ENCODE results near the gene NREP. TPM values are rescaled to one million over a fixed set of nuclear protein-coding genes. Genes with fewer than 3 reads are reported as not detected.

The NREP gene
- total and polyA plus RNA-seq, 10 donors, result 12.9 to 54.5 (median 32.9) TPM

DNA sequence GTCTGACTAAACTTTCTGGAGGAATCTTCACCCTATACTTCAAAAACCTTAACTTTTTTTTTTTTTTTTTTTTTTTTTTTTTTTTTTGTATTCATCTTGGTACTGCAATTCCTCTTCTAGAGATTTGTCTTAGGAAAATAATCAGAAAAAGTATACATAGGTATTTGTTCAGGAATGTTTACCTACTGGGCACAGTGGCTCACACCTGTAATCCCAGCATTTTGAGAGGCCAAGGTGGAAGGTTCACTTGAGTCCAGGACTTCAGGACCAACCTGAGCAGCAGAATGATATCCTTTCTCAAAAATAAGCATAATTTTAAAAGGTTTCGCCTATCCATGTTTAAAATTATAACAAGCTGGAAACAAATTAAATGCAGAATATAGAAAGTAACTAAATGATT, 33.3 kb upstream of the NREP start:
- H3K27ac ChIP-seq, result no peak overlapping the region
- no peaks in the 10 kb centered on the region for H3K9me3 ChIP-seq
- no peak overlapping the region for H3K4me3 ChIP-seq
- no peaks in the 10 kb centered on the region for H3K27me3 ChIP-seq (replicated peaks in 1 of 7)
- intact Hi-C loops (cut with DNase I; ENCODE audit: low total_unique reads), result no loop called here
- no peaks in the 10 kb centered on the region for H3K4me1 ChIP-seq
- H3K36me3 ChIP-seq, result no peaks in the 10 kb centered on the region
- 89 to 100% (median 97%) methylated on average over 1 of the region's 1 CpG for WGBS, 5 donors
- TF ChIP-seq POLR2AphosphoS5 (IDR thresholded peaks at IDR 0.05), result no peak
- TF ChIP-seq POLR2A (IDR thresholded peaks at IDR 0.05), result no peak
- TF ChIP-seq, protein P1, sequence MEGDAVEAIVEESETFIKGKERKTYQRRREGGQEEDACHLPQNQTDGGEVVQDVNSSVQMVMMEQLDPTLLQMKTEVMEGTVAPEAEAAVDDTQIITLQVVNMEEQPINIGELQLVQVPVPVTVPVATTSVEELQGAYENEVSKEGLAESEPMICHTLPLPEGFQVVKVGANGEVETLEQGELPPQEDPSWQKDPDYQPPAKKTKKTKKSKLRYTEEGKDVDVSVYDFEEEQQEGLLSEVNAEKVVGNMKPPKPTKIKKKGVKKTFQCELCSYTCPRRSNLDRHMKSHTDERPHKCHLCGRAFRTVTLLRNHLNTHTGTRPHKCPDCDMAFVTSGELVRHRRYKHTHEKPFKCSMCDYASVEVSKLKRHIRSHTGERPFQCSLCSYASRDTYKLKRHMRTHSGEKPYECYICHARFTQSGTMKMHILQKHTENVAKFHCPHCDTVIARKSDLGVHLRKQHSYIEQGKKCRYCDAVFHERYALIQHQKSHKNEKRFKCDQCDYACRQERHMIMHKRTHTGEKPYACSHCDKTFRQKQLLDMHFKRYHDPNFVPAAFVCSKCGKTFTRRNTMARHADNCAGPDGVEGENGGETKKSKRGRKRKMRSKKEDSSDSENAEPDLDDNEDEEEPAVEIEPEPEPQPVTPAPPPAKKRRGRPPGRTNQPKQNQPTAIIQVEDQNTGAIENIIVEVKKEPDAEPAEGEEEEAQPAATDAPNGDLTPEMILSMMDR (IDR thresholded peaks at IDR 0.05 in 8 of 11, conservative IDR thresholded peaks at IDR 0.05 in 3 of 11), result no peak
- no peak for DNase-seq

DNA sequence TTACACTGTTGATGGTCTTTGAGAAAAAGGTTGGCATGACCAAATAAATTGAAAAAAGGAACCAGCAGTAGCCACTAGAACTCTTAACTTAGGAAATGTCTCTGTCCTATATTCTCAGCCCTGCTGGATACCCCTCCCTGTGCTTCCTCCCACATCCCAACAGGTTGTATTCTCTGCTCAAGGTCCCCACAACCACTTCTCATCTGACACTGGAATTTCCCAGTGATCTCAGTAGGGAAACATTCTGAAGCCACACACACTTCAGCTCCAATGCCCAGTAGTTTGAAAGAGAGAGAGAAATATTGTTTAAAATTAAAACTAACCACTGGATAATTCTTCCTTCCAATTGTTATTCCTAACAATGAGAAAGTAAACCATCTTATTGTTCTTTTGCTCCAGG, 30.0 kb upstream of the NREP start:
- Histone ChIP-seq H3K27me3 (replicated peaks in 1 of 7) (no peaks in the 10 kb centered on the region), H3K4me1 (no peaks in the 10 kb centered on the region), H3K4me3 (no peak overlapping the region), H3K36me3 (no peaks in the 10 kb centered on the region), H3K27ac (no peak overlapping the region), H3K9me3 (no peaks in the 10 kb centered on the region)
- intact Hi-C loops (cut with DNase I; ENCODE audit: low total_unique reads), result no loop called here
- DNase-seq, result no peak
- TF ChIP-seq POLR2AphosphoS5 (IDR thresholded peaks at IDR 0.05) (no peak), POLR2A (IDR thresholded peaks at IDR 0.05) (no peak)
- TF ChIP-seq, protein P1 (IDR thresholded peaks at IDR 0.05 in 8 of 11, conservative IDR thresholded peaks at IDR 0.05 in 3 of 11), result no peak

DNA sequence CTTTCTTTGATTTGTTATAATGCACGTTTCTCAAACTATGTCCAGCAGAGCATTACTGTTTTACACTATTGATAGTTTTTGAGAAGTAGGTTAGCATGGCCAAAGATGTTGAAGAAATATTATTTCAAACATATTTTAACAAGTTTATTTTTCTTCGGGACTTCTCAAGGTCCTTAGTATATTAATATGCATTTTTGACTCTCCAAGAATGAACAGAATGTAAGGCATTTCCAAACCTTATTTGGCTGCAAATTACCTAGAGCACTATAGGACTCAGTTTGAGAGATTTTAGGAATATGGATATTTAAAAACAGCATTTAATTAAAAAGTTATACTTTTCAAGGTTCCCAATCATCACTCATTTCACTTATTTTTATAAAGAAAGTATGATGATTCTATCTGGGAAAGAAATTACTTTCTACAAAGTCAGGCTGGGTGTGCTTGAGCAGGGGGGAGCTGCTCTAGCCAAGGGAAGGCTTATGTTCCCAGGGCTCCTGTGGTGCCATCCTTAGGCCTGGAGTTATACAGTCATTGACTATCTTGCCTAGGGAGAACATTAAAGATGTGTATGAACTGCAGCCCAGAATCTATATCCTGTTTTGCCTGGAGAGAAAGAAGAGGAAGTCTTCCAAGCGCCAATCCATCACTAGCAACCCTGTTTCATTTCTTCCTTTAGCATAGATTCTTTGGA, 27.6 kb upstream of the NREP start:
- H3K9me3 ChIP-seq, result no peaks in the 10 kb centered on the region
- H3K4me3 ChIP-seq, result no peak overlapping the region
- intact Hi-C loops (cut with DNase I; ENCODE audit: low total_unique reads), result no loop called here
- no peak overlapping the region for H3K27ac ChIP-seq
- H3K36me3 ChIP-seq, result no peaks in the 10 kb centered on the region
- no peak for DNase-seq
- 74 to 96% (median 81%) methylated on average over 3 of the region's 3 CpGs for WGBS, 5 donors
- no peaks in the 10 kb centered on the region for H3K27me3 ChIP-seq (replicated peaks in 1 of 7)
- H3K4me1 ChIP-seq, result peaks cover 0 to 9% (median 3%) of the 10 kb centered on the region in 6 donors
- TF ChIP-seq POLR2AphosphoS5 (IDR thresholded peaks at IDR 0.05) (no peak), POLR2A (IDR thresholded peaks at IDR 0.05) (no peak)
- TF ChIP-seq, protein P1 (IDR thresholded peaks at IDR 0.05 in 8 of 11, conservative IDR thresholded peaks at IDR 0.05 in 3 of 11), result no peak

DNA sequence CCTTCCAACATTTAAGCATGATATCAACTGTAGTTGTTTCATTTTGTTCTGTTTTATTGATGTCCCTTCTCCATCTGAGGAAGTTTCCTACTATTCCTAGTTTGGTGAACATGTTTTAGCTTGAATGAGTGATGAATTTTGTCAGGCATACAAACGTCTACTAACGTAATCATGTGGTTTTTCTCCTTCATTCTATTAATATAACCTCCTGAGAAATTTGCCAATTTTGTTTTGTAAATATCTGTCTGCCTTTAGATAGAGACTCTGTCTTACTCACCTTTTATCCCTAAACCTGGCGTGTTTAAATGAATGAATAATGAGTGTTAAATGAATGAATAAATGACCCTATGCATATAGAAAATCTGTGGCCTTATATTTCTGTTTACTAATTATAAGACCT, 26.5 kb upstream of the NREP start:
- TF ChIP-seq, protein P1 (IDR thresholded peaks at IDR 0.05 in 8 of 11, conservative IDR thresholded peaks at IDR 0.05 in 3 of 11), result no peak
- TF ChIP-seq POLR2AphosphoS5 (IDR thresholded peaks at IDR 0.05), result no peak
- no peak for TF ChIP-seq POLR2A (IDR thresholded peaks at IDR 0.05)
- no peak for DNase-seq
- intact Hi-C loops (cut with DNase I; ENCODE audit: low total_unique reads), result no loop called here

More for the DNA sequence above, 26.5 kb upstream of the NREP start:
- WGBS, 5 donors, result 50 to 66% (median 61%) methylated on average over 3 of the region's 3 CpGs
- Histone ChIP-seq H3K36me3 (no peaks in the 10 kb centered on the region), H3K4me3 (no peak overlapping the region), H3K4me1 (peaks cover 0 to 13% (median 5%) of the 10 kb centered on the region in 6 donors), H3K27ac (no peak overlapping the region), H3K27me3 (replicated peaks in 1 of 7) (no peaks in the 10 kb centered on the region), H3K9me3 (no peaks in the 10 kb centered on the region)

Data from spleen (tissue), 11 donors.